KBM-7 (cell line): ENCODE data around the gene CLEC2B.
A peak's percentile ranks its signal among the peaks of the same experiment; 100 is the strongest.

Experiments used
- DNase-seq: peaks from one replicate; pipeline ENCODE4 v3.0.0-alpha.2; 2015
- in situ Hi-C: fragments of 300-500 bp; cut with MboI; formaldehyde crosslinking; loops from 2 replicates; pipeline ENCODE4 v1.14.3; 2020; ENCODE audit warnings: low sequenced_read_pairs, low pct_unique_long_range_greater_than_20kb, mixed read lengths

CLEC2B gene

DNA sequence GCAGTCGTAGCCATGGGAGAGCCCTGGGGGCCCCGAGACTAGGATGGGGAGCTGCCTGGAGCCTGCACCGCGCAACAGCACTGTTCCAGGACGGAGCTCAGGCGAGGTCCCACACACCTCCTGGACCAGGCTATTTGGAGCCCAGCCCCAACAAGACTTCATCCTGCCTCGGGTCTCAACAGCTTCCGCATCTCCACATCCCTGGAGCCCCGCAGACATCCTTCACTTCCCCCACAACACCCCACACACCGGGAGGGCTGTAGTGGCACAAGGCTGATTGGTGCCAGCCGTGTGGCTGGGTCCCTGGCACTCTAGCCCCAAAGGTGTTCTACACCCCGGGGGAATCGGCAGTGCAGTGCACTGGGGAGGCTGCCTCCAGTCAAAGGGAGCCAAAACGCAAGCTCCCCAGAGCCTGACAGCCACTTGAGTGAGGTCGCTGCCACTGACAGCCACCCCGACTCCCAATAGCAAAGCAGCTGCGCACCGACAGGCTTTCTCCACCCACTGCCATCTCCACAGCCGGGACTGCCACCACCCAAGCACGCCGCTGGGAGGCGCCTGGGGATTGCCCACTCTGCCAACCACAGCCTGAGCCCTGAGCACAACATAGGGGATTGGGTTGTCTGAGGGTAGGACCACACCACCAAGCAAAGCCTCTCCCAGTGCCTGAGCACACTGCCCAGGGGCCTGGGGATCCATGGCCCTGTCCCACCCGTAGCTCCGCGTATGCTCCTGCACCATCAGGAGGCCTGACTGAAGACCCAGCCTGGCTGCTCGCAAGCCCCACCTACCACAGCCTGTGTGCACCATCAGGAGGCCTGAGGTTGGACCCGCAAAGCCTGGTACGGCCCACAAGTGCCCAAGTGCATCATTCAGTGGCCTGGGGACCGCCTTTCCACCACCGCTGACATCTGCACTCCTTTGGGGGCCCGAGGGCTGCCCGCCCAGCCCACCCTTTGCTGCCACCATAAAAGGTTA, 55.0 kb downstream of the CLEC2B start:
- peak; percentile 98 for DNase-seq
- in situ Hi-C loops: loop anchor here (25.0 kb wide), 1 partner anchor 323 kb away; the partner anchor contains the start of gene CLEC7A

- in situ Hi-C loops: loop anchor here (25.0 kb wide), 1 partner anchor 326 kb away; the partner anchor contains the start of gene CLEC7A
- DNase-seq: no peak
These were observed 57.5 kb downstream of the CLEC2B start for GRCh38 chr12:9811621-9812020.

DNA sequence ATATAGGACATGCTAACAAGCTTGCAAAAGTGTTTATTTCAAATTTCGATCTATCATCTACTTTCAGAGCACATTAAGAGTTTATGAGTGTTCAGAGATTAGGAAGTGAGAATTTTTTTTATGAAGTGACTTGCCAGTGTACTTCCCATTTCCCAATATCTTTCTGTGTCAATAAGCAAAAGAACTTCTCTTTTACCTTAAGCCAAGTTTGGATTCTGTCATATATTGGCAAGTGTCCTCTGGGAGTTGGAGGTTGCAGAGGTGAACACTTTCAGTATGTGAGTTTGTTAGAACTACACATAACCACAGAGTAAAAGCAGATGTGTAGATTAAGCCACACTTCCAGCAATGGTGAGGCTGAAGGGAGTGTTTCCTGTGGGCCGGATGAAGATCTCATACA, 58.5 kb downstream of the CLEC2B start:
- in situ Hi-C loops: loop anchor here (25.0 kb wide), 1 partner anchor 327 kb away; the partner anchor contains the start of gene CLEC7A
- peak; percentile 80 for DNase-seq

DNA sequence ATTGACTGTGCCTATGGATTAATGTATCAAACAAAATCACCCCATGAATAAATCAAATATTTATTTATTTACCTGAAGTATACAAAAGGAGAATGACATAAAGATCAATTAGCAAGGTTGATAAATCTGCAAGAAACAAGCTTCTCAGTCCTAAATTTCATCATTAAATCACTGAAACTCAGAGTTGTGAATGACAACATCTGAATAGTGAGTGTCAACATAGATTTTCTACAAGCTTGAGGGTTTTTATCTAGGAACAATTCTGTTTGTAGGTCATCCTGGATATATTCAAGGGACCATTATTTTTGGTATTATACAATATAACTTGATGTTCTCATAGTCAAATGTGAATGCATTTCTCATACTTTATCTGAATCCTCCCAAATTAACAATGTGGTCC, 59.3 kb downstream of the CLEC2B start:
- no peak for DNase-seq
- in situ Hi-C loops: loop anchor here (25.0 kb wide), 1 partner anchor 327 kb away; the partner anchor contains the start of gene CLEC7A

DNA sequence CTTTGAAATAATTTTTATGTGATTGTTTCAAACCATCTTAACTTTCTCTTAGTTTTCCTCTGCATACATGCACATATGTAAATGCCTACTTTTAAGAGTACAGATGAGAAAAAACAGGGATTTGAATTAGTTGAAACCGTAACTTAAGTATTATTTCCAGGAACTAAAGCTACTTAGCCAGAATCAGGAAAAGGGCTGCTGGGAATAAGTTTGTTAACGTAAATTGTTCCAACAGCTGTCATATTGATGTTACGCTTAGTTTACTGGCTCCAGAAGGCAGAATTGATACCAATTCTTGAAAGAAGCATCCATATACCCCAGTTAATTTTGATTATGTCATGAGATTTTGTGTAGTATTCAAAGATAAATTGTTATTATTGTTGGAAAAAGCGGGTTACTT, 59.8 kb downstream of the CLEC2B start:
- DNase-seq: no peak
- in situ Hi-C loops: loop anchor here (25.0 kb wide), 1 partner anchor 328 kb away; the partner anchor contains the start of gene CLEC7A

DNA sequence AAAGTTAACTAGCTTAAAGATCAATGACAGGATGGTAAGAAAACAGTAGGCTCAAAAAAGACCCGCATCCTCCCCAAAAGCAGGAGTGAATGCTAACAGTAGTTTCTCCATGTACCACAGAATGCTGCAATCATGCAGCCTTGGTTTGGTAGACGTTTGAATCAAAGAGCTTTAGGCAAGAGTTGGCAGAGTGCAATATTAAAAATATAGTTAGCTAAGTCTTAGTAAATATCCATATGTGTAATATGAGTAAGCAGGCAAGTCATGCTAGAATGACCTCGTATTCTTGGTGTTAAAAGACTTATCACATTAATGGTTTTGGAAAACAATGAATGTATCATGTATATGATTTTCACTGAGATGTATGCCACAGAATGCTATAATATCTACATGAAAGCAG, 60.6 kb downstream of the CLEC2B start:
- in situ Hi-C loops: loop anchor here (25.0 kb wide), 1 partner anchor 329 kb away; the partner anchor contains the start of gene CLEC7A
- DNase-seq: no peak

DNA sequence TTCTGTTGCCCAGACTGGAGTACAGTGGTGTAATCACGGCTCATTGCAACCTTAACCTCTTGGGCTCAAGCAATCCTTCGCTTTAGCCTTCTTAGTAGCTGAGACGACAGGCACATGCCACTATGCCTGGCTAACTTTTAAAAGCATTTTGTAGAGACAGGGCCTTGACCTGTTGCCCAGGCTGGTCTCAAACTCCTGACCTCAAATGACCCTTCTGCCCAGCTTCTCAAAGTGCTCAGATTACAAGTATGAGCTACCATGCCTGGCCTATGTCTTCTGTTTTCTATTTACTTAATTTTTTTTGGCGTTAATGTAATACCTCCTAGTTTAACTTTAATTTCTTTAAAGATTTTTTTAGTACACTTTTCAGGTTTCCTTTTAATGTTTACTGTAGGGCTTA, 62.4 kb downstream of the CLEC2B start:
- DNase-seq: no peak
- in situ Hi-C loops: loop anchor here (25.0 kb wide), 1 partner anchor 331 kb away; the partner anchor contains the start of gene CLEC7A

DNA sequence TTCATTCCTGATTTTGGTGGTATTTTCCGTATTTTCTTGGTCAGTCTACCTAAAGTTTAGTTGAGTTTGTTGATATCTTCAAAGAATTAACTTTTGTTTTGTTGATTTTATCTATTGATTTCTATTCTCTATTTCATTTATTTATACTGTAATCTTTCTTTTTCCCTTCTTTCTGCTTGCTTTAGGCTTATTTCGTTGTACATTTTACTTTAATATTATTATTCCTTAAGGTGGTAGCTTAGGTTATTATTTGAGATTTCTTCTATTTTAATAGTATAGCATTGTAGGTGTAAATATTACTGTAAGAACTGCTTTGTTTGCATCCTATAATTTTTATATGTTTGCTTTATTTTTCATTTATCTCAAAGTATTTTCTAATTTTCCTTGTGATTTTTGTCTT, 63.3 kb downstream of the CLEC2B start:
- DNase-seq: no peak
- in situ Hi-C loops: loop anchor here (25.0 kb wide), 1 partner anchor 331 kb away; the partner anchor contains the start of gene CLEC7A
